HG03159 (cell line): ENCODE measurements around the gene PRADC1.
"Not testable (repeated sequence)": the region's sequence is repeated elsewhere in the genome, so short reads cannot be mapped to it uniquely, and the experiment has no call there.

ENCODE experiments used
- ATAC-seq: cut with Tn5 transposase; IDR thresholded peaks from one replicate; pipeline ENCODE4 v1.9.1; 2021; ENCODE audit warnings: mild to moderate bottlenecking, moderate library complexity; ENCODE audit not compliant: unreplicated experiment

The PRADC1 gene

DNA sequence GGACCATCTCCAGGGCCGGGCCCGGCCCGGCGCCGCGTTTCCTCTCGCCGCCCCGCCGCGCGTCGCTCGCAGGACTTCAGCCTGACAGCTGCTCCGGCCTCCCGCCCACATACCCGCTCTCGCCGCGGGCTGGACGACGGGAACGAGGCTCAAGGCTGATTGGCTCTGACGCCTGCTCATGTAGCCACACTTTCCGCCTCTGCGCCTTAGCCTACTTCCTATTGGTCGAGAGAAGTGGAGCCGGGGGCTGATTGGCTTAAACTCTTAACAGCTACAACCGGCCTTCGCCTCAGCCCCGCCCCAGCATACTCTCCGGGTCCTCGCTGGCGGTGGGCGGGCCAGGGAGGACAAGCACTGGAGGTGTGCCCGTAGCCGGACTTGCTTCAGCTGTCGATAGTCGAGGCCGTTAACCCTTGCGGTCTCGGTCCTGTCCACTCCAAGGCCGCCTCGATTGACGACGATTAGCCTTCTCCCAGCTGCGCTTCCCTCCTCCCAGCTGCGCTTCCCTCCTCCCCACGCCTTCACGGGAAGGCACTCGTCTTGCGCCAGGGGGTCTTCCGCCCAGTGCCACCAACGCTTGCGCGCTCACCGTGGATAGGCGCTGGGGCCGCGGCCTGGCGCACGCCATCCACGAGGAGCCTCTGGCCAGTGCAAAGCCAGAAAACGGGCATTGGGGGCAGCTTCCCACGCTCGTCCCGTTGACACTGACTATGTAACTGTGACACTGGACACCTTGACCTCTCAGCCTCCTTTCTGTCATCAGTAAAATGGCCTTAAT is at the start of gene PRADC1:
PRADC1 (minus strand) TSS at position 86 of the 778 bp plus-strand sequence; CDS start at position 7, 79 bp downstream.
- ATAC-seq = peak; percentile 92

DNA sequence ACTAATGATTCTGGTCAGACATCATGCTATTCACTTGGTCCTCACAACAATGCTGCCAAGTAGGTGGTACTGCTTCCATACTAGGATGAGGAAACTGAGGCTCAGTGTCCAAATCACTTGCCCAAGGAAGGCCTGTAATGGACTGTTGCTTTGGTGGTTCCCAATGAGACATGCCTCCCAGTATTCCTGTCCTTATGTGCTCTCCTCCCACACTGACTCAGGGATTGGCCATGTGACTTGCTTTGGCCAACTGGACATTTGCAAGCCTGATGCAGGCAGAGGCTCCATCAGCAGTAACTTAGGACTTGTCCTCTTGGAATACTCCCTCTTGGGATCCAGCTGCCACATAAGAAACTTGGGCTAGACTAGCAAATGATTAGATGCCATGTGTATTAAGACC is 48.2 kb upstream of the PRADC1 start:
- no peak for ATAC-seq

DNA sequence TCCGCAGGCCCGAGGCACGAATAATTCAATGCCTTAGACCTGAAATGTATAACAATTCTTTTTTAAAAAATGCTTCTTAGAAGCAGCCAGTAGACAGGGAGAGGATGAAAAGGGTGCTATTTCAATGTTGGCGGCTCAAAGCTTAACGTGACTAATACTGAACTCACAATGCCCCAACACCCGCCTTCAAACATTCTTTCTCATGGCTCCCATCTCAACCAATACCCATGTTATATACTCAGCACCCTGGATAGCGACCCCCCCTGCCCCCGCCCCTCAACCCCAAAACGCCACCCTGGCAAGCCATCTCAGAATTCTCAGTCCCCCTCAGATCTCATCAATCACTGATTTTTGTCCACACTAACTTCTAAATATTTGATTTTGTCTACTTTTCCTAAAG is 46.8 kb upstream of the PRADC1 start:
- ATAC-seq = no peak

DNA sequence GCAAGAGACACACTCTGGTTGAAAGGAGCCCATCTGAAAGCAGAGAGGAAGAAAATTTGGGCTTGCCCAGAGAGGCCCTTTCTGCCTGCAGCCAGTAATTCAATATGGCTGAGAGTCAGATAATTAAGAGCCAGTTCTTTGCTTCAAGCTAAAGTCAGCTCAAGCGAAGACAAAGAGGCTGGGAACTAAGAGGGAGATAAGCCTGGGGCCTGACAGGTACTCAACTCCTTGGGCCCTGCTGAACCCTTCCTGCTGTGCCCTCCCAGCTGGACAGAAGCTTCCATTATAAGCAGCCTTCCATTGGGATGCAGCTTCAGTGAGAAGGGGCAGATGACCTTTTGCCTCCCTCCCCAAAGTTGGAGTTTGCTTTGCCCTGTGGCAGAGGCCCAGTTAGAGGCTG is 39.2 kb upstream of the PRADC1 start:
- ATAC-seq = no peak

DNA sequence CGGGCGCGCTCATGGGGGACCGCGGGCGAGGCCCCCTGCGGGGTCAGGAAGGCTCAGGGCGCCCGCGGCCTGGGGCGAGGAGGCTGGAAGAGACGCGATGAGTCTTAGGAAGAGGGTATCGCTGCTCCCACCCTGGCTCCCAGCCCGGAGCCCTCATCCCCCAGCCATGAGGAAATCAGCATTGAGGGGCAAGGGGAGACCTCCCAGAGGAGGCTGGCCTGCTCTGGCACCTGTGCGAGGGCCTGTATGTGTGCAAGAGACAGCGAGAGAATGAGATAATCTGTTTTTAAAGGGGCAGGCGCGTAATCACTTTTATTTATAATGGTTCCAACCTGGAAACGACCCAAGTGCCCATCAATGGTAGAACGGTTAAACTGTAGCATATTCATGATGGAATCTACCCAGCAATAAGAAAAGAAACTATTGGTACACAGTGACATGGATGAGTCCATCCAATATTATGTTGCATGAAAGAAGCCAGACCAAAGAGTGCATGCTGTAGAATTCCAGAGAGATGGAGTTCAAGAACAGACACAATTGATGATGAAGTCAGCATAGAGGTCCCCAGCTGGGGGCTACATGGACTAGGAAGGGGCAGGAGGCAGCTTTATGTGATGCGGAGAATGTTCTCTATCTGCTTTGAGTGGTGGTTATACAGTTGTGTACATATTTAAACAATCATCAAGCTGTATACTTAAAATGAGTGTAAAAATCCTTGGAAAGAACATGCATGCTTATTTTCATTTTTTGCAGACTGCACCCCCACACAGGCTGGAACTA is 36.8 kb upstream of the PRADC1 start:
- peak; percentile 7 for ATAC-seq

DNA sequence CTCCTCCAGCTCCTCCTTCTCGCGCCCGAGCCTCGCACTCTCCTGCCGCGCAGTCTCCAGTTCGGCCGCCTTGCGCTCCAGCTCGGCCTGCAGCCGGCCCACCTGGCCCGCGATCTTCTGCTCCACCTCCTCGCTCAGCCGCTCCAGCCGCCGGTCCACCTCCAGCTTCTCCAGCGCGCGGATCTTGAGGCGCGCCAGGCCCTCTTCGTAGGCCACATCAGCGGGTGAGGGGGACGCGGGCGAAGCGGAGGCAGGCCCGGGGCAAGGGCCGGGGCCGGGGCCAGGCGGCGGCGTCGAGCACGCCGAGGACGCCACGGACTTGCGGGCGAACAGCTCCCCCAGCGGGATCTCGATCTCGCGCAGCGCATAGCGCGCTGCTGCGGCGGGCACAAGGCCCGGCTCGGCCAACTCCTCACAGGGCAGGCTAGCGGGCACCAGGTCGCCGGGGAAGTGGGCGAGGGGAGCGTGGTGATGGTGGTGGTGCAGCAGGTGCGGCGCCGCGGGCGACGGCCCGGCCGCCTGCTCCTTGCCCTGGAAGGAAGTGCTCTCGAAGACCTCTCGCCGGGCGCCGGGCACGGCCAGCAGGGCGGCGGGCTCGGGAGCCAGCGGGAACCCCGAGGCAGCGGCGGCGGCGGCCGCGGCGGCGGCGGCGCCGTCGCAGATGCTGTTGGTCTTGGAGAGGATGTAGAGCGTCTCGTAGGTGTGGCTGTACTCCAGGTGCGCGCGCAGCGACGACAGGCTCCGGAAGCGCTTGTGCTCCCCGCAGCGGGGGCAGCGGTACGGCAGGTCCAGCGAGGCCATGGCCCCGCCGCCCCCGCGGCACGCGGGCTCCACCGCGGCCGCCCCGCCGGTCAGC is 36.0 kb upstream of the PRADC1 start:
- peak; percentile 67 for ATAC-seq

DNA sequence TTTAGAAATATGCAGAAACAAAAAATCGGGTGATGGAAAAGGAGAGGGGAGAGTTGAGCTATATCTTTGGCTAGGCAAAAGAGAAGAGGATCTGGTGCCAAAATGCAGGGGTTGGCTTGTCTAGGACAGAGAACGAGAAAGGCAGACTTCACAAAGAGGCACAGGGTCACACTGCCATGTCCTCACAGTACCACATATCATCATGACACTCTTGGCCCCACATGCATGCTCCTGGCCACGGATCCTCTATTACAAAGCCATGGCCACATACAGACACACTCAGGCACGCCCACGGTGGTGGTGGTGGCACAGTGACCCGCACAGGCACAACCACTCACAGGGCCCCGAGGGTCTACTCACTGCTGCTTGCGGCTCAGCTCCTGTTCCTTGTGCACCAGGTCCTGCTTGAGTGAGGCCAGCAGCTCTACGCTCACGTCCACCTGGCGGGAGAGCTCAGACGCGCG is 35.4 kb upstream of the PRADC1 start:
- ATAC-seq = no peak

DNA sequence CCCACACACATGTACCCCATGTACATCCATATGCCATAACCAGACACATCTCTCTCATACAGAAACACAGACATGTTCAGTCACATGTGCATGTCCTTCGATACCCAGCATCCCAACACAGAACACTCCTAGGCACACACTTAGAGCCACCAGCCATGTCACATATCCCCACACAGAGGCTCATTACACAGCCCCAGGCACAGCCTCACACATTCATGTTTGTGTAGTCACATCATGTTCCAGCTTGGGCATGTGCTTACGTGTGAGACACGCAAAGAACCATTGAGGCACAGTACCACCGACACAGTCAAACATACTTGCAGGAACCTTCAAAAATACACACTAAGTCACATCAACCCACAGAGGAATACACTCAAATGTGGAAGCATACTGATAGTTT is 34.0 kb upstream of the PRADC1 start:
- ATAC-seq = no peak

DNA sequence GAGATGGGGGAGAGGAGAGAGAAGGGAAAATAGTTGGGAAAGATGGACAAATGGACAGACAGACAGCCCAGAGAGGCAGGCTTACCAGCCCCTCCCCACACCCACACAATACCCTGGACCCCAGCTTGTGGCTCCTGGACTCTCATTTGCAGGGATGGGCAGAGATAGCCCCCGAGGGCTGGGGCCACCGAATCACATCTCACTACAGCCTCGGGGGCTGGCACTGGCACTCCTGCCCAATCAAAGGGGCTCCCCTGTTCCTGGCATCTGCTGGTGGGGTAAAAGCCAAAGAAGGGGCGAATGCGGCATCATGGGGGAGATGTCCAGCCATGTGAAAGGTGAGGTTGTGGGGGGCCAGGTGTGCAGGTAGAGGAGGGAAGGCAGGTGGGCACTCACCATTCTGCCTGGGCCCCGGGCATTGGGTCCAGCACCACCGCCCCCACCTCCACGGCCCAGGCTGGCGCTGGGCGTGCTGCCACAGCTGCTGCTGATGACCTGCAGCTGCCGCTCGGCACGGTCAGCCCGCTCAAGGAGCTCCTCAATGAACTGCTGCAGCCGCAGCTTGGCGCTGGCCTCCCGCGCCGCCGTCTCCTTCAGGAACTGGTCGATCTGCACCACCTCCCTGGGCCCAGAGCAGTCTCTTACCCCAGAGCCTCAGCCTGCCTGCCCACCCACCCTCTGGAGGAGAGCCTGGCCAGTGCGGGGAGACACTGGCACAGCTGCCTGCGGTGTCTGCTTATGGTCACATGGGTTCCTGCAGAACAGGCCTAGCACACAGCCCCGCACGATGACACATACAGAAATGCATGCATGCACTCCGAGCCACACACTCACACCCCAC is 33.2 kb upstream of the PRADC1 start:
- no peak for ATAC-seq

DNA sequence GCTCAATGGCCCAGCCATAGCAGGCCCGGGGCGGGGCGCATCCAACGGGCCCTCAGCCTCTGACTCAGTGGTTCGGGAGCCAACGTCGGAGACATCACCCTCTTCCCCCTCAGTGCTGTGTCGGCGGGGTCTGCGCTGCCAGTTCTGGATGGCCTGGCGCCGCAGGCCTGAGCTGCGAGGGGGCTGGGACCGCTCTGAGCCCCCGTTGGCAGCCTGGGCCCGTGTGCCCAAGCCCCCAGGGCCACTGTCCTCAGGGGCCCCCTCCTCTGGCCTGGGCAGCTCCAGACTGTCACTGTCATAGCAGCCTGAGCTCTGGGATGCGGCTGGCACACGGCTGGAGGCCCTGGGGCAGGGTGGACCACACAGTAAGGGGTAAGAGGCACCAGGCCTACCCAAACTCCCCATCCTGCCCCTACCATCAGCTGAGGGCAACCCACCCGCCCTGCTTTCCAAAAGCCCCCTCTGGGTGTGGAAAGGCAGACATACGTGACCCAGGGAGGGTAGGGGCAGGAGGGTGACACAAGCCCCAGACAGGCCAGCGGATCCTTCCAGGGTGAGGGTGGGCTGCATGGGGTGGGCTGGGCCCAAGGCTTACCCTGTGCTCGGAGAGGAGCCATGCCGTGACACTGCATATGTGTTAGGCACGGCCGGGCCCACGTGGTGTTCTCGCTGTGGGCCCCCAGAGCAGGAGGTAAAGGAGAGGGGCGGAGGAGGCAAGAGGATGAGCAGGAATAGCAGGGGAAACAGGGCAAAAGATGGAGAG is 32.4 kb upstream of the PRADC1 start:
- ATAC-seq = no peak

DNA sequence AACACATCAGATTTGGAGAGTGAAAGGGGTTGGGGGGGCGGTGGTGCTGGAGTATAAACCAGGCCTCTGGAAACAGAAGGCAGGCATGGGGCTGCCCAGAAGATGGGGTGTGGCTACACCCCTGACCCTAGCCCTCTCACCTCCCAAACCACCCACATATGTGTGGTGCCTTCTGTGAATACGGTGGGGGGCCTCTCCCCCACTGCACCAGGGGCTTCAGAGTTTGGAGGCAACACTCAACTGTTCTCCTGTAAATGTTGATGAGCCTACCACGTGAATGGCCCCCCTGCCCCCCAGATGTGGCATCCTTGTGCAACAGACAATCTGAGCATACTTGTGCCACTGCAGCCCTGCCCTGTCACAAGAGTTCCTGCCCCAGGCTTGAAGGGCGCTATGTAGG is 31.7 kb upstream of the PRADC1 start:
- ATAC-seq = no peak

DNA sequence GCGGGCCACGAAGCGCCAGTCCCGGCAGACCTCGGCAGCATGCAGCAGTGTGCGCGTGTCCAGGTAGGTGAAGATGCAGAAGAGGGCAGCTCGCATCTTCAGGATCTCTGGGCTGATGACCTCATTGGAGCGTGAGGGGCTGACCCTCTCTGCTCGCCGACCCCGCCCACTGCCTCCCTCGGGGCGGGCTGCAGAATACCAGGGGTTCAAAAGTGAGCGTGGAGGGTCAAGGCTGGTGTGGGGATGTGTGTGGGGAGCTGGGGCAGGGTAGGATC is 31.2 kb upstream of the PRADC1 start:
- no peak for ATAC-seq

DNA sequence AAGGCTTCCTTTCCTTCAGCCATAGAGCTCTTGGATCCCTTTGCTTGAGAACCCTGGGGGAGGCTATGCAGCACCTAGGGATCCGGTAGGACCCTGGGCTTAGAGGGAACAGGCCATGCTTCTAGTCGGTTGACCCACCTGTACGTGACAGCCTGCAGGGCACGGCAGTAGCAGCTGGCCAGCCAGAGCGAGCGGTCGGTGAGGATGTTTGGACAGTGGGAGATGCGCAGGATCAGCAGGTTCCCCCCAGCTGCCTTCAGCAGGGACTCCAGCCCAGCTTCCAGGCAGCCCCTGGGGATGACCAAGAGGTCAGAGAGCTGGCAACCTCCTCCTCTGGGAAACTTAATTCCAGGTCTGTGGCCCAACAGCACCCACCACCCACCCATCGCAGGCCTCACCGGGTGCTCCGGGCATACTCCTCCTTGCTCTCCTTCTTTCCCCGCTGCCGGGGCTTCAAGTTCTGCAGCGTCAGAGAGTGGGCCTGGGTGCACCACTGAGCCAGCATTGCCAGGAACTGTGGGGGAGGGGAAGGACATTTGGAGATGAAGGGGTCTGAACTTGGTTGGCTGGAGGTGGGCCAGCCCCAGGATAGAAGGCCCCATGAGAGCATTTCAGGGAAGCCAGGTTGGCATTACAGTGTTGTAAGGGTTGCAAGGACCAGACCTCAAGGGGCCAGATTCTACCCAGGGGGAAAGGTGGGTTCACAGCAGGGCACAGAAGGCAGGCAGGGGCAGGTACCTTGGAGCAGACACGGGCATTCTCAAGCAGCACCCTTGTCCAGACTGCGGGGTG is 30.7 kb upstream of the PRADC1 start:
- ATAC-seq = no peak

DNA sequence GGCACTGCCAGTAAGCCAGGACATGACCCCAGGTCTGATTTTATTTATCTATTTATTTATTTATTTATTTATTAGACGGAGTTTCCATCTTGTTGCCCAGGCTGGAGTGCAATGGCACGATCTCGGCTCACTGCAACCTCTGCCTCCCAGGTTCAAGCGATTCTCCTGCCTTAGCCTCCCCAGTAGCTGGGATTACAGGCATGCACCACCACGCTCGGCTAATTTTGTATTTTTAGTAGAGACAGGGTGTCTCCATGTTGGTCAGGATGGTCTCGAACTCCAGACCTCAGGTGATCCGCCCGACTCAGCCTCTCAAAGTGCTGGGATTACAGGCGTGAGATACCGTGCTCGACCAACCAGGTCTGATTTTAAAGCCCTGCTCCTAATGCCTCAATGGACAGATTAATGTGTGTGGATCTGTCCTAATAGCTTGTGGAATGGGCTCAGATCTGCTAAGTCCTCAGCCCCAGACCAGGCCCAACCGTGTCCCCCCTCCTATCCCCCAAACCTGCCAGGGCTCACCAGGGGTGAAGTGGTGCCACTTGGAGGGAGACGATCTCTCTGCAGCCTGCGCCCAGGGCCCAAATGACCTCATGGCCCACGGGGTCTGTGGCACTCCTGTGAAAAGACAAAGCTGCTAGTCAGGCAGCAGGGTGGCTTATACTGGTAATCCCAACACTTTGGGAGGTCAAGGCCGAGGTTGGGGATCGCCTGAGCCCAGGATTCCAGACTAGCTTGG is 29.8 kb upstream of the PRADC1 start:
- not testable (repeated sequence) for ATAC-seq

DNA sequence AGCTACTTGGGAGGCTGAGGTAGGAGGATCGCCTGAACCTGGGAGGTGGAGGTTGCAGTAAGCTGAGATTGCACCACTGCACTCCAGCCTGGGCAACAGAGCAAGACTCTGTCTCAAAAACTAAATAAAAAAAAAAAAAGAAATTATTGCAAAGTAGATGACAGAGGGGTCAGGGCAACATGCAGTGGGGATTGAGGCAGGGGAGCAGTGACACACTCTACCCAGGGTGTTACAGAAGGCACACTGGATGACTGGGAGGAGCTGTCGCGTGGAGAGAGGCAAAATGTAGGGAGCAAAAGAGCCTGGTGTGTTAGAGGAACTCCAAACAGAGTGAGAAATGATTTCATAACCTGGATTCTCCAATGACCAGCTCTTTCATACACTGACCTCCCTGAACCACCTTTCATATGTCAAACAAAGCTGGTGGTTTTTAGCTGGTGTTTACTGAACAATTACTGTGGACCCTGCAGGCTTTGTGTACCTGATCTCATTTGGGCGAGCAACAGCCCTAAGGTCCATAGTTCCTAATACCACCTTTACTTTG is 29.1 kb upstream of the PRADC1 start:
- no peak for ATAC-seq

DNA sequence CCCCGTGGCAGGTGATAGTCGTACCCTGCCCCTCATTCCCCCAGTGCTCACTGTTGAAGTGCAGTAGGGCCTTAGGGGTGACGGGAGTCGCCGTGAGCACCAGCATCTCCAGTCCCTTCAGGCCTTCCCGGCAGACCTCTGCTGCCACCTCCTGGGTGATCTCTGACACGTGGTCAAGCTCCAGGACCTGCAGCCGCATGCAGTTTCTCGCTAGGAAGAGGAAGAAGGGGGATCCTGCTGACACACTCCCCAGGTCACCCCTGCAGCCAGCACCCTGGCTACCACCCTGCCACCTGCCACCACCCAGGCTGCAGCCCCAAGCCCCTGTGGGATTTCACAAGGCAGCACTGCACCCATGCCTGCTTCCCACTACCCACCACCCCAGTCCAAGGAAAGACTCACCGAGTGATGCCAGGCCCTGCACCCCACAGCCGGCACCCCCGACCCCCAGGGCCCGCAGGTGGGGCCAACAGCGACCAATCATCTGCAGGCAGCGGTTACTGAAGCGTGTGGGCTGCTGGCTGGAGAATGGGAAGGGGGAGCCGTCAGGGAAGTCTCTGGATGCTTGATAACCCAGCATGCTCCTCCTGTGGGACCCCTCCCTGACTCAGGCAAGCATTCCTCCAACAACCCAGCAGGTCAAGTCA is 27.4 kb upstream of the PRADC1 start:
- ATAC-seq = no peak

DNA sequence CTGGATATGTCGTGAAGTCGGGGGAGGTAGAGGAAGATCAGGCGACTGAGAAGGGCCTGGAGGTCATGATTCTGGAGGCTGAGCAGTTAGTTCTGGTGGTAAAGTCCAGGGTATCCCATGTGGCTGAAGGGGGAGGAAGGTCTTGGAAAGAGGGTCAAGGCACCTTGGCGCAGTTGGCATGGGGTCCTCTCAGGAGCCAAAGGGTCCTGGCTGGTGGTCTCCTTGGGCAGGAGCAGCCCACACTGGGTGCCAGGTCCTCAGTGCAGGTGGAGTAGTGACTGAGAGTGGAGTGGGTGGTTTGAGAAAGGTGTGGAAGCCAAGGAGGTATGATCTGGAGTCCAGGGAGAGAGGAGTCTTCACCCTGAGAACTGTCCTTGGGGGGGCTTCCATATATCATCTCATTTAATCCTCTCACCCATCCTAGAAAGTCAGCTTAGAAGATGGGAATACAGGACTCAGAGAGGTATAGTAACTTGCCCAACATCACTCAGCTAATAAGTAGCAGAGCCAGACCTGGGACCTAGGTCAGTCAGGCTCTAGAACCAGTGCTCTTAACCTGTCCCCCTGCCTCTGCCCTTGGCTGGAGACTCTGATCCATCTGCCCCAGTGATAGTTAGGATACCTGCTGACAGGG is 26.8 kb upstream of the PRADC1 start:
- ATAC-seq = no peak
